HG03039 (cell line): ENCODE results near the gene PORCN.

Experiments used
- ATAC-seq: cut with Tn5 transposase; IDR thresholded peaks from one replicate; pipeline ENCODE4 v1.9.1; 2021; ENCODE audit warnings: mild to moderate bottlenecking, moderate library complexity; ENCODE audit not compliant: unreplicated experiment

Gene PORCN

GRCh38 chrX:48475774-48476577, 32.8 kb upstream of the PORCN start, which contains the start of gene FTSJ1:
FTSJ1 (plus strand) TSS chrX:48476199; CDS start chrX:48478048, 1,849 bp downstream.
- peak; percentile 79 for ATAC-seq

DNA sequence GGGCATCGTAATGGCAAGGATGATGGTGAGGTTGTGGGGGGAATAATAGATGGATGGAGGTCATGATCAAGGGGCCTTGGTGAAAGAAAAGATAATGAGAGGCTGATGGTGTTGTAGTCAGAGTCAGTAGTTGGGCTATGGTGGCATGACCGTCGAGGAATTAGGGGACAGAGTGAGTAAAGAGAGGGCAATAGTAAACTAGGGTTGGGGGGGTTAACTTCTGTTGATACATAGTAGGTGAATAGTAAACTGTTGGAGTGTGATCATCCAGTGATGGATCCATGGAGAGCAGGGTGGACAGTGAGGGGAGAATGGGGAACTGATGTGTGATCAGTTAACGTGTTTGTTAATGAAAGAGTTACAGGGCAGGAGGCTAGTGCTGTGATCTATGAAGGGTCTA, 31.9 kb upstream of the PORCN start:
- ATAC-seq = no peak

- ATAC-seq = no peak
These were observed 30.6 kb upstream of the PORCN start for GRCh38 chrX:48477960-48478755.

GRCh38 chrX:48478806-48479205, 30.0 kb upstream of the PORCN start:
- ATAC-seq = no peak

- no peak for ATAC-seq
These were observed 28.6 kb upstream of the PORCN start for GRCh38 chrX:48480142-48480541.

DNA sequence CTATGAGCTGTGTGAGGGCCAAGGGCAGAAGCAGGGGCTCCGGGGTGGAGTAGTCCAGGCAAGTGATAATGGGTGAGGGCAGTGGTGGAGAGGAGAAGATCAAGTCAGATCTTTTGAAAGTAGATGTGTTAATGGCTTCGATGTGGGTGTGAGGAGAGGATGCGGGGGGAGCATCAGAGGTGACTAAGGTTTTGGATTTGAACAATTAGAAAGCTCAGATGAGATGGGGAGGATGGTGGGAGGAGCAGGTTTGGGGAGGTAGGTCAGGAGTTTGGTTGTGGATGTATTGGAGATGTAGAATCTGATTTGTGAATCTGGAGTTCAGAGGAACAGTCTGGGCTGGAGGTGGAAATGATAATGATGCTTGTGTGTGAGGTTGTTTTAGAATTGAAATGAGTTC, 28.2 kb upstream of the PORCN start:
- ATAC-seq = no peak

DNA sequence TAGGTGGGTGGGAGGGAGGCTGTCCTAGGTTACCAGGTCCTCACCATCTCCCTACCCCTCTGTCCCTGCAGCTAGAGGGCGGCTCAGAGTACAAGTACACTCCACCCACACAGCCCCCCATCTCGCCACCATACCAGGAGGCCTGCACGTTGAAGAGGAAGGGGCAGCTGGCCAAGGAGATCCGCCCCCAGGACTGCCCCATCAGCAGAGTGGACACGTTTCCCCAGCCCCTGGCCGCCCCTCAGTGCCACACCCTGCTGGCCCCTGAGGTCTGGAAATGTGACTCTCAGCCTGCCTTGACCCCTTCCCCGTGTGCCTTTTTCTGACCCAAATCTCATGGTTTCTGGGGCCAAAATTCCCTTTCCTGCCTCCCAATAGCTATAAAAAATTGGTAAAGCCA, 26.3 kb upstream of the PORCN start:
- no peak for ATAC-seq

- ATAC-seq = no peak
These were observed 21.4 kb upstream of the PORCN start for GRCh38 chrX:48487362-48487798.

DNA sequence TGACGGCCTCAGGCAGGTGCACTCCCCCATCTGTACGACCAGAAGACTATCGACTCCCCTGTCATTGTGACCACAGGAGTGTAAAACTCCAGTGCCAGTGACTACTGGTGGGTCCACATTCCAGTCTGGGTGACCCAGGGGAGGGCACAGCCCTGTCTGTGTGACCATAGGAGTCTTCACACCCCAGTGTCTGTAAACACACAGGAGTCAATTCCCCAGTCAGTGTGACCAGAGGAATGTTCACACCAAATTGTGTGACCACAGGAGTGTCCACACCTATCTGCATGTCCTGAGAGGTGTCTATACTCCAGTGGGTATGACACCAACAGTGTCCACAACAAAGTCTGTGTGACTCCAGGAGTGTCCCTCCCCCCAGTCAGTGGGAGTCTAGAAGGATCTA, 20.8 kb upstream of the PORCN start:
- no peak for ATAC-seq

- ATAC-seq = no peak
These were observed 19.5 kb upstream of the PORCN start for GRCh38 chrX:48489296-48489695.

DNA sequence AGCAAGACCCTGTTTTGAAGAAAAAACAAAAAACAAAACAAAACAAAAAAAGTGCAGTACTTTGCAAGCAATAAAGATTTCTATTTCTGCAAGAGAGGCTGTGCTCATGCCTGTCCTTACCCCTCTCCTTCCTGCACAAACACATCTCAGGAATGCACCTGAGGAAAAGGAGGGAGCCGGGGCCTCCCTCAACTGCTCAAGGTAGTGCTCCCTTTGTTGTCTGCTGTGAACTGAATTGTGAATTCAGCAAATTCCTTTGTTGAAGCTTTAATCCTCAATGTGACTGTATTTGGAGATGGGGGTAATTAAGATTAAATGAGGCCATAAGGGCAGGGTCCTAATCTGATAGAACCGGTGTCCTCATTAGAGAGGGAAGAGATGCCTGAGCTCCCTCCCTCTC, 18.9 kb upstream of the PORCN start:
- ATAC-seq = no peak

GRCh38 chrX:48490661-48491060, 18.1 kb upstream of the PORCN start:
- no peak for ATAC-seq

DNA sequence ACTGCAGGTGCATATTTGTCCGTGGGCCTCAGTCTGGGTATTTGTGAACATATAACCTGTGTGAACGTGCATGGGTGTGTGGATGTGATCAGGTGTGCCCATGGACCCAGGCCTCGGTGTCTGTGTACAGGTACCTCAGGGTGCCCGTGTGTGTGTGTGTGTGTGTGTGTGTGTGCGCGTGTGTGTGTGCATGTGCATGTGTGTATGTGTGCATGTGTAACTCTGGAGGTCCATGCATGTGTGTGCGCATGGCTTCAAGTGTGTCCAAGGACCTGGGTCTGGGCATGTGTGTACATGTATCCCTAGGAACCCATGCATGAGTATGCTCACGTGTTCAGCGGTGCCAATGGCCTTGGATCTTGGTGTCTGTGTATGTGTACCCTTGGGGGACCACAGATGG, 17.0 kb upstream of the PORCN start:
- no peak for ATAC-seq

GRCh38 chrX:48492293-48492910, 16.4 kb upstream of the PORCN start:
- ATAC-seq = no peak

GRCh38 chrX:48493890-48494364, 14.9 kb upstream of the PORCN start:
- no peak for ATAC-seq

DNA sequence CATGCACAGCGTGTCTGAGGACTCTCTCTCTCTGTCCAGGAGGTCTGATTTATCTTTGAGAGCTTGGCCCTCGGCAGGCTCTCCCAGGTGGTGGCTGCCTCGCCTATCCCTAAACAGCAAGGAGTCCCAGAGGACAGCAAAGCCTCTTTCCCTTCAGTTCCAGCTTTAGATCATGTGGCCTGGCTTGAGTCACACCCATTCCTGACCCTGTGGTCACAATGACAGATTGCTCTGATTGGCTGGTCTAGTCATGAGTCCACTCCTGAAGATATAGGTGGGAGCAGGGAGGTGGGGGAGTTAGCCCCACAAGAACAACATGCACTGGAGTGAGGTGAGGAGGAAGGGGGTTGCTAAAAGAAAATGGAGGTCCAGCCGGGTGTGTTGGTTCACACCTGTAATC, 12.1 kb upstream of the PORCN start:
- no peak for ATAC-seq

GRCh38 chrX:48497871-48498270, 10.9 kb upstream of the PORCN start:
- ATAC-seq = no peak

DNA sequence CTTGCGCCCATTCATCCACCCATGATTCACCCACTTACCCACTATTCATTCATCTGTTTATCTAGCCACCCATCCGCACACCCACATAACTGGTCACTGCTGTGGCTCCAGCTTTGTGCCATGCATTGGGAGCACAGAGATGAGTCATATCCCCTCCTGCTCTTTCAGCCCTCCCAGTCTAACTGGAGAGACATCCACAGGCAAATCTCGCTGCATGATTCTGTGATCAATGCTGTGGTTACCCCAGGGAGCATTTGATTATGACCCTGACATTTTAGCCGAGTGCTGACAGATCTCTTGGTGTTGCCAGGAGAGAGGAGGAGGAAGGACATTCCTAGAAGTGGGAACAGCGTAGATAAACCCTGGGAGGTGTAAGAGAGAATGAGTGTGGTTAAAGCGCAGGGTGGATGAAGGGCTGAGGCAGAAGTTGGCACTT, 10.4 kb upstream of the PORCN start:
- no peak for ATAC-seq

DNA sequence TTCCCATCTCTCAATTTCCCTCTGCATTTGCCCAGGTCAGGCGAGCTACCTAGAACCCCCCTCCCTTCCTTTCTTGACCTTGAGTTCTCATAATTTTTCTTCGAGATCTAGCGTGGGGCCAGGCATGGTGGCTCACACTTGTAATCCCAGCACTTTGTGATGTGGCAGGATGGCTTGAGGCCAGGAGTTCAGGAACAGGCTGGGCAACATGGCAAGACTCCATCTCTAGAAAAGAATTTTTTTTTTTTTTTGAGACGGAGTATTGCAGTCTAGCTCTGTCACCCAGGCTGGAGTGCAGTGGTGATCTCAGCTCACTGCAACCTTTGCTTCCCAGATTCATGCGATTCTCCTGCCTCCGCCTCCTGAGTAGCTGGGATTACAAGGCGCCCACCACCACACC, 4.5 kb upstream of the PORCN start:
- no peak for ATAC-seq

DNA sequence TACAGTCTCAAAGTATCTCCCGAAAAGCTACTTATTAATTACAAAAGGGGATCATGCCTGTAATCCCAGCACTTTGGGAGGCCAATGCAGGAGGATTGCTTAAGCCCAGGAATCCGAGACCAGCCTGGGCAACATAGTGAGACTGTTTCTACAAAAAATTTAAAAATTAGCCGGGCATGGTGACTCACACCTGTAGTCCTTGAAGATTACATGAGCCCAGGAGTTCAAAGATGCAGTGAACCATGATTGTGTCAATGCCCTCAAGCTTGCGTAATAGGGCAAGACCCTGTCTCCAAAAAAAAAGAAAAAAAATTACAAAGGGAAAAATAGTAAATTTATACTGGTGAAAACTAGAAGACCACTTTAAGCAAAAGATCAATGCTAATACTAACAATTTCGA, 3.3 kb upstream of the PORCN start:
- no peak for ATAC-seq

GRCh38 chrX:48507246-48507645, 1.5 kb upstream of the PORCN start:
- ATAC-seq = no peak

- no peak for ATAC-seq
These were observed 426 bp downstream of the PORCN start for GRCh38 chrX:48509245-48509590.
